Suprapubic skin (tissue), 4 donors: ENCODE measurements around the gene COL9A3.

Source experiments
- EP300 ChIP-seq: sonication (generic); formaldehyde crosslinking; IDR thresholded peaks from one replicate; pipeline ENCODE4 v1.6.1; 2017; ENCODE audit warnings: antibody characterized with exemption
- POLR2A ChIP-seq, 2 donors: fragments of 450-650 bp; IDR thresholded peaks; one replicate each; pipeline ENCODE4 v1.6.1; 2017; ENCODE audit warnings: antibody characterized with exemption in 2 of 2, mild to moderate bottlenecking in 2 of 2, moderate library complexity in 2 of 2
- POLR2AphosphoS5 ChIP-seq, 3 donors: sonication (generic); formaldehyde crosslinking; IDR thresholded peaks; one replicate each; pipeline ENCODE4 v1.6.1; 2017; ENCODE audit warnings: antibody characterized with exemption in 3 of 3
- TF ChIP-seq, protein P1 (sequence below), 2 donors: fragments of 200-600 bp in 1 of 2; fragments of 450-650 bp in 1 of 2; sonication (generic) in 1 of 2; IDR thresholded peaks; one replicate each; pipeline ENCODE4 v1.5.1; 2016 to 2019; ENCODE audit warnings: antibody characterized with exemption in 2 of 2, mild to moderate bottlenecking in 1 of 2, moderate library complexity in 1 of 2

GRCh38 chr20:62813588-62813987 lies 3.3 kb upstream of the COL9A3 start:
- TF ChIP-seq POLR2A (IDR thresholded peaks at IDR 0.05) (no peak), EP300 (no peak), POLR2AphosphoS5 (IDR thresholded peaks at IDR 0.05) (no peak)
- TF ChIP-seq, protein P1, sequence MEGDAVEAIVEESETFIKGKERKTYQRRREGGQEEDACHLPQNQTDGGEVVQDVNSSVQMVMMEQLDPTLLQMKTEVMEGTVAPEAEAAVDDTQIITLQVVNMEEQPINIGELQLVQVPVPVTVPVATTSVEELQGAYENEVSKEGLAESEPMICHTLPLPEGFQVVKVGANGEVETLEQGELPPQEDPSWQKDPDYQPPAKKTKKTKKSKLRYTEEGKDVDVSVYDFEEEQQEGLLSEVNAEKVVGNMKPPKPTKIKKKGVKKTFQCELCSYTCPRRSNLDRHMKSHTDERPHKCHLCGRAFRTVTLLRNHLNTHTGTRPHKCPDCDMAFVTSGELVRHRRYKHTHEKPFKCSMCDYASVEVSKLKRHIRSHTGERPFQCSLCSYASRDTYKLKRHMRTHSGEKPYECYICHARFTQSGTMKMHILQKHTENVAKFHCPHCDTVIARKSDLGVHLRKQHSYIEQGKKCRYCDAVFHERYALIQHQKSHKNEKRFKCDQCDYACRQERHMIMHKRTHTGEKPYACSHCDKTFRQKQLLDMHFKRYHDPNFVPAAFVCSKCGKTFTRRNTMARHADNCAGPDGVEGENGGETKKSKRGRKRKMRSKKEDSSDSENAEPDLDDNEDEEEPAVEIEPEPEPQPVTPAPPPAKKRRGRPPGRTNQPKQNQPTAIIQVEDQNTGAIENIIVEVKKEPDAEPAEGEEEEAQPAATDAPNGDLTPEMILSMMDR (IDR thresholded peaks at IDR 0.05) = no peak
